ENCODE measurements around the gene GRN.
A peak's percentile ranks its signal among the peaks of the same experiment; 100 is the strongest.

GRN gene

DNA sequence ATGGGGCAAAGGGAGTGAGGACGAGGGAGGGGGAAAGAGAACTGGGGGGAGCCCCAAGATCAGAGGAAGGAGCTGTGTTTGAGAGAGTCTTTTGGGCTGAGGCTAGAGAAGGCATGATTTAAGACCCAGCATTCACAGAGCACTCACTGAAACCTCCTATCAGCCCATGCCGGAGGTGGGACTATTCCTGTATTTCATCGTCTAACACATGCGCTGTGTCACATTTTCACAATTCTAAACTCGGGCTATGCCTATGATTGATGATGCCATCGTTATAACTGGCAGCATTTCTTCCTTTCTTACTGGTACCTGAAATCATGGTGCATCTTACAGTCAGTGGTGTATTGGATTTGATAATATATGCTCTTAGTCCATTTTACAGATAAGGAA is 15.0 kb downstream of the GRN start:
- Histone ChIP-seq H3K27ac (no peak overlapping the region), H3K27me3 (ENCODE audit: insufficient read depth, low read depth) (peaks cover 10% of the 10 kb centered on the region; the same call in 1 of the 2 replicates), H2AFZ (ENCODE audit: low read depth) (no peak overlapping the region), H3K36me3 (ENCODE audit: insufficient read depth) (no peaks in the 10 kb centered on the region), H4K20me1 (ENCODE audit: insufficient read depth) (no peaks in the 10 kb centered on the region), H3K79me2 (ENCODE audit: insufficient read depth, low read depth) (no peaks in the 10 kb centered on the region), H3K4me3 (IDR thresholded peaks at IDR 0.05; ENCODE audit: insufficient read depth, low read depth, low read length) (no peak overlapping the region), H3K4me2 (no peak overlapping the region), H3K9ac (no peak overlapping the region), H3K4me1 (ENCODE audit: low read depth, poor library complexity, severe bottlenecking) (peaks cover 16% of the 10 kb centered on the region)
- TF ChIP-seq, protein P1, sequence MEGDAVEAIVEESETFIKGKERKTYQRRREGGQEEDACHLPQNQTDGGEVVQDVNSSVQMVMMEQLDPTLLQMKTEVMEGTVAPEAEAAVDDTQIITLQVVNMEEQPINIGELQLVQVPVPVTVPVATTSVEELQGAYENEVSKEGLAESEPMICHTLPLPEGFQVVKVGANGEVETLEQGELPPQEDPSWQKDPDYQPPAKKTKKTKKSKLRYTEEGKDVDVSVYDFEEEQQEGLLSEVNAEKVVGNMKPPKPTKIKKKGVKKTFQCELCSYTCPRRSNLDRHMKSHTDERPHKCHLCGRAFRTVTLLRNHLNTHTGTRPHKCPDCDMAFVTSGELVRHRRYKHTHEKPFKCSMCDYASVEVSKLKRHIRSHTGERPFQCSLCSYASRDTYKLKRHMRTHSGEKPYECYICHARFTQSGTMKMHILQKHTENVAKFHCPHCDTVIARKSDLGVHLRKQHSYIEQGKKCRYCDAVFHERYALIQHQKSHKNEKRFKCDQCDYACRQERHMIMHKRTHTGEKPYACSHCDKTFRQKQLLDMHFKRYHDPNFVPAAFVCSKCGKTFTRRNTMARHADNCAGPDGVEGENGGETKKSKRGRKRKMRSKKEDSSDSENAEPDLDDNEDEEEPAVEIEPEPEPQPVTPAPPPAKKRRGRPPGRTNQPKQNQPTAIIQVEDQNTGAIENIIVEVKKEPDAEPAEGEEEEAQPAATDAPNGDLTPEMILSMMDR (conservative IDR thresholded peaks at IDR 0.05; ENCODE audit: low read depth, low read length), result no peak

DNA sequence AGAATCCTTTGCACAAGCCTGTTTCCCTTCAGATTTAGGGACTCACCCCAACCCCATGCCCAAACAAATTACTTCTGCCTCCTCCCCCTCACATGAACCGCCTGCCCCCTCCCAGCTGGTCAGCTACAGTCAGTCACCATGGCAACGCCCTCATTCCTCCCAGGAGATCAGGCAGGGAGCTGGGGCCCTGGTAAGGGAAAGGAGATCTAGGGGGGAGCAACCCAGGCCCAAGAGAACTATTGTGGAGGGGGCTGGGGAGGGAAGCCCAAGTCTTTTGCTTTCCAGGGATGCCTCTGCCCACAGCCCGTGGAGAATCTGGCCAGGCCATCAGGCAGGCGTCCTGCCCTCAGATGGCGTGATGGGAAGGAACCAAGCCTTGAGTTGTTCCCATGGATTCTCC is 15.7 kb downstream of the GRN start:
- peaks cover 16% of the 10 kb centered on the region for H3K4me1 ChIP-seq (ENCODE audit: low read depth, poor library complexity, severe bottlenecking)
- H4K20me1 ChIP-seq (ENCODE audit: insufficient read depth), result no peaks in the 10 kb centered on the region
- no peak overlapping the region for H3K4me2 ChIP-seq
- no peaks in the 10 kb centered on the region for H3K79me2 ChIP-seq (ENCODE audit: insufficient read depth, low read depth)
- no peak overlapping the region for H3K27ac ChIP-seq
- no peak overlapping the region for H2AFZ ChIP-seq (ENCODE audit: low read depth)
- H3K4me3 ChIP-seq (IDR thresholded peaks at IDR 0.05; ENCODE audit: insufficient read depth, low read depth, low read length), result no peak overlapping the region
- no peak overlapping the region for H3K9ac ChIP-seq
- TF ChIP-seq, protein P1 (conservative IDR thresholded peaks at IDR 0.05; ENCODE audit: low read depth, low read length), result no peak
- H3K36me3 ChIP-seq (ENCODE audit: insufficient read depth), result no peaks in the 10 kb centered on the region
- H3K27me3 ChIP-seq (ENCODE audit: insufficient read depth, low read depth), result peaks cover 17% of the 10 kb centered on the region

DNA sequence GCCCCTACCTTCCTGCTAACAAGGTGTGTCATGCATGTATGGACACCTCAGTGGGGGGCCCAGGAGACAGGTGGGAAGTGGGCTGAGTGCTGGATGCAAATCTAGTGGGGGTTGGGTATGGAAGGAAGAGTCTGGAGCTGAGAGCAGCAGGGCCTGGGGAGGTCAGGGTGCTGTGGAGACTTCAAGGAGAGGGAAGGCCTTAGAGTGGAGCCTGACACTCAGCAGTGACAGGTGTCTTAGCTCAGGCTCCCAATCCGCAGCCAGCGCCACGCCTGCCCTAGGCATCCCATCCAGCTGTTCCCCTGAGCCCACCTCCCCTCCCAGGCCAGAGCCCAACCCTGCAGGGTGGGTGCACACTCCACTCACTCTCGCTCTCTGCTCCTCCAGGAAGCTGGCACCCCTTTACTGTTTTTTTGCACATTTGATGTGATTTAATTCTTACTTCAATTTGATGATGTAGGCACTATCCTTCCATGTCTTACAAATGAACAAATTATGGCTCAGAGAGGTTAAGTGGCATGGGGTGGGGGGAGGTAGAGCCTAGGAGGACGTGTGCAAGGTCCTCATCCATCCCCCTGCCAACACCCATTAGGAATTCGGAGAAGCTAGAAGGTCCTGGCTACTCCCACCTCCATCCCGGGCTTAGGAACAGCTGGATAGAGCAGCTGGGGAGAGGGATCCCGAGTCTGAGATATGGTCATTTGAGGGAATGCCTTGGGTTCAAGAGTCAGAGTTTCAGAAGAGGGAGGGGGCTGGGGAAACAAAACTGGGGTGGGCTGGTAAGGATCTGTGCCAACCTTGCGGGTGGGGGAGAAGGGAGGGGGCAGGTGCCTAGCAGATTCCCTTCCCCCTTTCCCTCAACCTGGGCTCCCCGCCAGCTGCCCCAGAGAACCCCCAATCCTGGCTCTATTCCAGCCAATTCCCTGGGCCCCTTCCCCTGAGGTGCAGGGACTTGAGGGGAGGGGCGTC is 16.5 kb downstream of the GRN start:
- Histone ChIP-seq H3K27ac (no peak overlapping the region), H3K4me2 (no peak overlapping the region)

DNA sequence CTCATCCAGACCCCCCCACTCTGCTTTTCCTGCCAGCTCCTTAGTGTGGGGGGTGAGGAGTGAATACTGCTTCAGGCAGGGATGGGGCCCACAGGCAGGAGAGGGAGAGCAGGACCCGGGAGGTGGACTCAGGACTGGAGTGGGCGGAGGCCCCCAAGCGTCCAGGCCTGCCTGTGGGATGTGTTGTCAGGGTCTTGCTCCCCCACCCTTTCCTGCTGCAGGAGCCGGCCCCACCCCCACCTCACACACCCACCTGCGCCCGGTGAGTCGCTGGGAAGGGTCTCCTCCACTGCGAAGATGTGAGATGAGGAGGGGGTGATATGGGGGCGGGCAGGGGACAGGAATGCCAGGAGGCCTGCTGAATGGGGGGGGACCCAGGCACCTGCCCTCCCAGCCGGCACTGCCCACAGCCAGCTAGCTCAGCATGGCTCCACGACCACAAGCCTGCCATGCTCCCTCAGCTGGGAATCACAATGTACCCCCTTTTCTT is 17.4 kb downstream of the GRN start:
- H4K20me1 ChIP-seq (ENCODE audit: insufficient read depth), result no peaks in the 10 kb centered on the region
- H3K4me1 ChIP-seq (ENCODE audit: low read depth, poor library complexity, severe bottlenecking), result peaks cover 16% of the 10 kb centered on the region
- H3K4me2 ChIP-seq, result peak overlapping the region; percentile 85
- no peak overlapping the region for H3K9ac ChIP-seq
- no peaks in the 10 kb centered on the region for H3K79me2 ChIP-seq (ENCODE audit: insufficient read depth, low read depth)
- H3K27ac ChIP-seq, result no peak overlapping the region
- peaks cover 32% of the 10 kb centered on the region for H3K27me3 ChIP-seq (ENCODE audit: insufficient read depth, low read depth)
- TF ChIP-seq, protein P1 (conservative IDR thresholded peaks at IDR 0.05; ENCODE audit: low read depth, low read length), result no peak
- no peak overlapping the region for H3K4me3 ChIP-seq (IDR thresholded peaks at IDR 0.05; ENCODE audit: insufficient read depth, low read depth, low read length)
- H3K36me3 ChIP-seq (ENCODE audit: insufficient read depth), result no peaks in the 10 kb centered on the region
- H2AFZ ChIP-seq (ENCODE audit: low read depth), result peak overlapping the region; percentile 98; the same call in 1 of the 2 replicates

More for the DNA sequence above, 16.5 kb downstream of the GRN start:
- TF ChIP-seq, protein P1 (conservative IDR thresholded peaks at IDR 0.05; ENCODE audit: low read depth, low read length), result no peak
- H3K4me3 ChIP-seq (IDR thresholded peaks at IDR 0.05; ENCODE audit: insufficient read depth, low read depth, low read length), result no peak overlapping the region
- no peaks in the 10 kb centered on the region for H3K79me2 ChIP-seq (ENCODE audit: insufficient read depth, low read depth)
- H3K27me3 ChIP-seq (ENCODE audit: insufficient read depth, low read depth), result peaks cover 24% of the 10 kb centered on the region
- H2AFZ ChIP-seq (ENCODE audit: low read depth), result no peak overlapping the region
- no peak overlapping the region for H3K9ac ChIP-seq
- H3K36me3 ChIP-seq (ENCODE audit: insufficient read depth), result no peaks in the 10 kb centered on the region
- H4K20me1 ChIP-seq (ENCODE audit: insufficient read depth), result no peaks in the 10 kb centered on the region
- H3K4me1 ChIP-seq (ENCODE audit: low read depth, poor library complexity, severe bottlenecking), result peaks cover 16% of the 10 kb centered on the region
